ENCODE results near the gene TCIRG1.

The TCIRG1 gene

GRCh38 chr11:68093565-68093964, 54.7 kb downstream of the TCIRG1 start:
- H3K9me2 ChIP-seq (replicated peaks; ENCODE audit: insufficient read depth, low read length): no peaks in the 10 kb centered on the region
- H3K4me2 ChIP-seq (ENCODE audit: low read depth, low read length, poor library complexity, severe bottlenecking): no peak overlapping the region
- no peaks in the 10 kb centered on the region for H4K20me1 ChIP-seq (ENCODE audit: low read depth, low read length)
- TF ChIP-seq CTCF (IDR thresholded peaks at IDR 0.05; ENCODE audit: insufficient read depth, low read length, poor library complexity, severe bottlenecking): no peak
- TF ChIP-seq EZH2phosphoT487 (conservative IDR thresholded peaks at IDR 0.05; ENCODE audit: low read length): no peak
- peaks cover 21% of the 10 kb centered on the region for H3K79me2 ChIP-seq (ENCODE audit: insufficient read depth, low read length)
- H3F3A ChIP-seq (ENCODE audit: insufficient read depth): 0 out of 2 replicates have a peak, but pooled peaks cover 4% of the 10 kb centered on the region
- no peaks in the 10 kb centered on the region for H3K27me3 ChIP-seq (ENCODE audit: low read length)
- H3K27ac ChIP-seq (ENCODE audit: low read depth, low read length): no peak overlapping the region
- no peak overlapping the region for H3K9ac ChIP-seq (ENCODE audit: low read length)
- H3K4me3 ChIP-seq (ENCODE audit: insufficient read depth, low read length, poor library complexity, severe bottlenecking): no peak overlapping the region
- H3K36me3 ChIP-seq (ENCODE audit: low read length): 0 out of 2 replicates have a peak, but pooled peaks cover 2% of the 10 kb centered on the region
- no peak overlapping the region for H2AFZ ChIP-seq (ENCODE audit: low read depth, low read length, severe bottlenecking)
- H3K9me3 ChIP-seq (ENCODE audit: insufficient read depth, low read length): no peaks in the 10 kb centered on the region

GRCh38 chr11:68096962-68097361, 58.1 kb downstream of the TCIRG1 start:
- no peaks in the 10 kb centered on the region for H3K9me2 ChIP-seq (replicated peaks; ENCODE audit: insufficient read depth, low read length)
- no peak for TF ChIP-seq CTCF (IDR thresholded peaks at IDR 0.05; ENCODE audit: insufficient read depth, low read length, poor library complexity, severe bottlenecking)
- TF ChIP-seq EZH2phosphoT487 (conservative IDR thresholded peaks at IDR 0.05; ENCODE audit: low read length): no peak
- no peaks in the 10 kb centered on the region for H3K27me3 ChIP-seq (ENCODE audit: low read length)
- H3K4me3 ChIP-seq (ENCODE audit: insufficient read depth, low read length, poor library complexity, severe bottlenecking): no peak overlapping the region
- peaks cover 7% of the 10 kb centered on the region; the same call in 1 of the 2 replicates for H3F3A ChIP-seq (ENCODE audit: insufficient read depth)
- no peak overlapping the region for H3K4me2 ChIP-seq (ENCODE audit: low read depth, low read length, poor library complexity, severe bottlenecking)
- H3K36me3 ChIP-seq (ENCODE audit: low read length): 0 out of 2 replicates have a peak, but pooled peaks cover 2% of the 10 kb centered on the region
- H3K9ac ChIP-seq (ENCODE audit: low read length): no peak overlapping the region
- H2AFZ ChIP-seq (ENCODE audit: low read depth, low read length, severe bottlenecking): no peak overlapping the region
- peaks cover 44% of the 10 kb centered on the region for H3K79me2 ChIP-seq (ENCODE audit: insufficient read depth, low read length)
- H3K27ac ChIP-seq (ENCODE audit: low read depth, low read length): no peak overlapping the region
- no peaks in the 10 kb centered on the region for H4K20me1 ChIP-seq (ENCODE audit: low read depth, low read length)
- H3K9me3 ChIP-seq (ENCODE audit: insufficient read depth, low read length): no peaks in the 10 kb centered on the region

GRCh38 chr11:68099057-68099456, 60.2 kb downstream of the TCIRG1 start:
- Histone ChIP-seq H3K27me3 (ENCODE audit: low read length) (no peaks in the 10 kb centered on the region), H3K4me3 (ENCODE audit: insufficient read depth, low read length, poor library complexity, severe bottlenecking) (no peak overlapping the region), H3K27ac (ENCODE audit: low read depth, low read length) (no peak overlapping the region), H3K79me2 (ENCODE audit: insufficient read depth, low read length) (peaks cover 58% of the 10 kb centered on the region), H4K20me1 (ENCODE audit: low read depth, low read length) (no peaks in the 10 kb centered on the region), H2AFZ (ENCODE audit: low read depth, low read length, severe bottlenecking) (no peak overlapping the region), H3K9me3 (ENCODE audit: insufficient read depth, low read length) (no peaks in the 10 kb centered on the region), H3K9ac (ENCODE audit: low read length) (no peak overlapping the region), H3K36me3 (ENCODE audit: low read length) (0 out of 2 replicates have a peak, but pooled peaks cover 2% of the 10 kb centered on the region), H3K9me2 (replicated peaks; ENCODE audit: insufficient read depth, low read length) (no peaks in the 10 kb centered on the region), H3F3A (ENCODE audit: insufficient read depth) (peaks cover 7% of the 10 kb centered on the region; the same call in 1 of the 2 replicates), H3K4me2 (ENCODE audit: low read depth, low read length, poor library complexity, severe bottlenecking) (peak overlapping the region; percentile 20)
- TF ChIP-seq EZH2phosphoT487 (conservative IDR thresholded peaks at IDR 0.05; ENCODE audit: low read length) (no peak), CTCF (IDR thresholded peaks at IDR 0.05; ENCODE audit: insufficient read depth, low read length, poor library complexity, severe bottlenecking) (no peak)

All from SU-DHL-6 (cell line).